SH-SY5Y (cell line): ENCODE measurements around the gene HTR2B.

Experiments
- GATA2 ChIP-seq: IDR thresholded peaks from 2 replicates; pipeline ENCODE4 v1.6.1; 2011; ENCODE audit warnings: mild to moderate bottlenecking, low read depth, low read length
- GATA3 ChIP-seq: IDR thresholded peaks from 2 replicates; pipeline ENCODE4 v1.6.1; 2011; ENCODE audit warnings: low read depth, mild to moderate bottlenecking, low read length, moderate library complexity

- TF ChIP-seq GATA2 (no peak), GATA3 (no peak)
Observed at GRCh38 chr2:231118614-231118942, 6.3 kb downstream of the HTR2B start.
